Measurements from ENCODE around the gene ITGB5.

The ITGB5 gene

GRCh38 chr3:124766113-124767095 lies 120.8 kb downstream of the ITGB5 start:
- TF ChIP-seq CTCF (IDR thresholded peaks at IDR 0.05; ENCODE audit: extremely low read depth, insufficient read depth, missing control alignments), result no peak
- in situ Hi-C loops (cut with MboI; ENCODE audit: low pct_unique_long_range_greater_than_20kb, low sequenced_read_pairs, unreplicated experiment), result loop anchor here (25.0 kb wide), 1 partner anchor 671 kb away; no protein-coding TSS in a partner anchor

GRCh38 chr3:124765197-124765840 lies 121.8 kb downstream of the ITGB5 start:
- DNase-seq (ENCODE audit: low spot score), result no peak
- in situ Hi-C loops (cut with MboI; ENCODE audit: low pct_unique_long_range_greater_than_20kb, low sequenced_read_pairs, unreplicated experiment), result loop anchor here (25.0 kb wide), 1 partner anchor 672 kb away; no protein-coding TSS in a partner anchor
- no peak for TF ChIP-seq CTCF (IDR thresholded peaks at IDR 0.05; ENCODE audit: extremely low read depth, insufficient read depth, missing control alignments)

More at GRCh38 chr3:124766113-124767095, 120.8 kb downstream of the ITGB5 start:
- no peak for DNase-seq (ENCODE audit: low spot score)

- in situ Hi-C loops (cut with MboI; ENCODE audit: low pct_unique_long_range_greater_than_20kb, low sequenced_read_pairs, unreplicated experiment), result loop anchor here (5.0 to 25.0 kb wide), 2 partner anchors 138 to 673 kb away; no protein-coding TSS in a partner anchor
- DNase-seq (ENCODE audit: low spot score), result no peak
- no peak for TF ChIP-seq CTCF (IDR thresholded peaks at IDR 0.05; ENCODE audit: extremely low read depth, insufficient read depth, missing control alignments)
These were observed 122.4 kb downstream of the ITGB5 start for GRCh38 chr3:124764746-124765145.

- TF ChIP-seq CTCF (IDR thresholded peaks at IDR 0.05; ENCODE audit: extremely low read depth, insufficient read depth, missing control alignments), result no peak
- no peak for DNase-seq (ENCODE audit: low spot score)
- in situ Hi-C loops (cut with MboI; ENCODE audit: low pct_unique_long_range_greater_than_20kb, low sequenced_read_pairs, unreplicated experiment), result loop anchor here (5.0 to 25.0 kb wide), 2 partner anchors 138 to 674 kb away; no protein-coding TSS in a partner anchor
These were observed 123.4 kb downstream of the ITGB5 start for GRCh38 chr3:124763644-124764358.

GRCh38 chr3:124763206-124763605 lies 124.0 kb downstream of the ITGB5 start:
- DNase-seq (ENCODE audit: low spot score), result no peak
- in situ Hi-C loops (cut with MboI; ENCODE audit: low pct_unique_long_range_greater_than_20kb, low sequenced_read_pairs, unreplicated experiment), result loop anchor here (5.0 to 25.0 kb wide), 2 partner anchors 139 to 674 kb away; no protein-coding TSS in a partner anchor
- TF ChIP-seq CTCF (IDR thresholded peaks at IDR 0.05; ENCODE audit: extremely low read depth, insufficient read depth, missing control alignments), result no peak

GRCh38 chr3:124762661-124763011 lies 124.5 kb downstream of the ITGB5 start:
- TF ChIP-seq CTCF (IDR thresholded peaks at IDR 0.05; ENCODE audit: extremely low read depth, insufficient read depth, missing control alignments), result no peak
- in situ Hi-C loops (cut with MboI; ENCODE audit: low pct_unique_long_range_greater_than_20kb, low sequenced_read_pairs, unreplicated experiment), result loop anchor here (5.0 to 25.0 kb wide), 2 partner anchors 140 to 675 kb away; no protein-coding TSS in a partner anchor
- DNase-seq (ENCODE audit: low spot score), result no peak
